PC-3 (cell line): ENCODE data around the gene BBS4.

Experiments
- EZH2 ChIP-seq: fragments of 300-600 bp; sonication (generic); IDR thresholded peaks from one replicate; pipeline ENCODE4 v1.6.1; 2017; ENCODE audit warnings: antibody characterized with exemption, mild to moderate bottlenecking, low read length; ENCODE audit not compliant: unreplicated experiment
- EZH2phosphoT487 ChIP-seq: fragments of 300-600 bp; sonication (generic); IDR thresholded peaks from 2 replicates; pipeline ENCODE4 v1.6.1; 2018; ENCODE audit warnings: mild to moderate bottlenecking, antibody characterized with exemption, low read length, borderline replicate concordance
- TF ChIP-seq, protein P1 (sequence below): fragments of 300-600 bp; sonication (generic); conservative IDR thresholded peaks from 2 replicates; pipeline ENCODE4 v1.5.1; 2017; ENCODE audit warnings: antibody characterized with exemption, low read depth, mild to moderate bottlenecking, low read length

- TF ChIP-seq EZH2 (no peak), EZH2phosphoT487 (no peak)
- TF ChIP-seq, protein P1, sequence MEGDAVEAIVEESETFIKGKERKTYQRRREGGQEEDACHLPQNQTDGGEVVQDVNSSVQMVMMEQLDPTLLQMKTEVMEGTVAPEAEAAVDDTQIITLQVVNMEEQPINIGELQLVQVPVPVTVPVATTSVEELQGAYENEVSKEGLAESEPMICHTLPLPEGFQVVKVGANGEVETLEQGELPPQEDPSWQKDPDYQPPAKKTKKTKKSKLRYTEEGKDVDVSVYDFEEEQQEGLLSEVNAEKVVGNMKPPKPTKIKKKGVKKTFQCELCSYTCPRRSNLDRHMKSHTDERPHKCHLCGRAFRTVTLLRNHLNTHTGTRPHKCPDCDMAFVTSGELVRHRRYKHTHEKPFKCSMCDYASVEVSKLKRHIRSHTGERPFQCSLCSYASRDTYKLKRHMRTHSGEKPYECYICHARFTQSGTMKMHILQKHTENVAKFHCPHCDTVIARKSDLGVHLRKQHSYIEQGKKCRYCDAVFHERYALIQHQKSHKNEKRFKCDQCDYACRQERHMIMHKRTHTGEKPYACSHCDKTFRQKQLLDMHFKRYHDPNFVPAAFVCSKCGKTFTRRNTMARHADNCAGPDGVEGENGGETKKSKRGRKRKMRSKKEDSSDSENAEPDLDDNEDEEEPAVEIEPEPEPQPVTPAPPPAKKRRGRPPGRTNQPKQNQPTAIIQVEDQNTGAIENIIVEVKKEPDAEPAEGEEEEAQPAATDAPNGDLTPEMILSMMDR = no peak
These were observed 65.9 kb downstream of the BBS4 start for GRCh38 chr15:72751751-72752455.
